ENCODE data around the gene EFNA5.

Gene EFNA5

DNA sequence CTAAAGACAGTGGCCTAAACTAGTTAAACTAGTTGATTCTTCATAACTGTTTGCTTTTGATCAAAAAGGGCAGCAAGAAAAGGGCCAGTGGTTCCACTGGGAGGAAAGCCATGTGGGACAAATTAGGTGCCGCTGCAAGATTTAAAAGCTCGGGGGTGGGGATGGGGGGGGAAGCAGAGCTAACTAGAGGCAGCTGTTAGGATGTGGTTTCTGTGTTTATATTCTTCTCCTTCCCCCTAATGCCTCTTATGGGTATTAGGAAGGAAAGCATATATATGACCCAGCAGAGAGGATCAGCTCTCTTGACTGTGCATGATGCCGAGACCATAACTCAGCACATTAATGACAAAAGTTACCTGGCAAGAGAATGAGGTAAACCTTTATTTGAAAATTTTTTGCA is 65.7 kb downstream of the EFNA5 start:
- Mint-ChIP-seq H3K36me3 (ENCODE audit: insufficient read depth) (peaks cover 1% of the 10 kb centered on the region), H3K4me3 (no peak overlapping the region), H3K27me3 (peaks cover 36% of the 10 kb centered on the region), H3K9me3 (no peaks in the 10 kb centered on the region), H3K4me1 (peaks cover 6% of the 10 kb centered on the region), H3K27ac (ENCODE audit: low read depth) (no peak overlapping the region)
- no peak for ATAC-seq (replicated peaks; ENCODE audit: extremely low read depth, poor library complexity, severe bottlenecking)
- DNase-seq (ENCODE audit: low spot score in 2 of 2) = no peak

DNA sequence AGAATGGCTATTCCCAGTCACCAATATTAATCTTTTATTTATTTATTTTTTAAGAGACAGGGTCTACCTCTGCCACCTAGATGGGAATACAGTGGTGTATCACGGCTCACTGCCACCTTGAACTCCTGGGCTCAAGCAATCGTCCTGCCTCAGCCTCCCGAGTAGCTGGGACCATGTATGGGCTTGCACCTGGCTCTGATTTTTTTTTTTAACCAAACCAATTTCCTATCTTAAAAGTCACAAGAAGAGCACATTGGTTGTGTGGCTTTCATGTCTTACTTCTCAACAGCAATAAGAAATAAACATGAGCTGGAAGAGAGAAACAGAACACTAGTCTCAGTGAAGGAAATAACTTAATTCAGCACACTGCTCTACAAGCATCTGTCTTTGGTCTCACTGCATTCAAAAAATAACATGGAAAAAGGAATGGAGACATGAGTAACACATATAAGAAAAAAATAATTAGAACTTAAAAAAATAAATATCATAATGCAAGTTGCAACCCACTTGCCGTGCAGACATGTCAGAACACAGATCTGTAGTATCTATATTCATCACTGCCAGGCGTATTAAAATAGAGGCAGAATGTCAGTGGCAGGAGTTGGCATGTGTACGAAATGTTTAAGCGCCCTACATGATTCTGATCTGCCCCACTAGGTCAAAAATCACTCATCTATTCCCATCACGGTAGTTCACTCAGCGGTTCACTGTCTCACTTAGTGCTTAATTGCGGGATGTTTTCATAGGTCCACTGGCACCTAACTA is 66.4 kb downstream of the EFNA5 start:
- peaks cover 36% of the 10 kb centered on the region for H3K27me3 Mint-ChIP-seq

DNA sequence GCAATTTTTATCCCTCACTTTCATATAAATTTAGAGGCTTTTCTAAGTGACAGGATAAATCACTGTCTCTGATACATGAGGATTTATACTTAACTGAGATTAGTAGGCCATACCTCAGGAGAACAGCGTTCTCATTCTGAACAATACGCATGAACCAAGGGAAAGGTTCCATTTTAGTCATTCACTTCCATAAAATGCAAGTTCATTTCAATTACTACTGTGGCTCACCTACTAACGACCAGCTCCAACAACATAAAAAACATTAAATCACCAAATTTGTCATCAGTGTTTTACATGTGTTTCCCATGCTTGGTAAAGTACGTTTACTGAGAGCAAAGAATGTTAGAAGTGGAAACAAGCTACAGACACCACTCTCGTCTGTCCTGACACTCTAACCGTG is 67.4 kb downstream of the EFNA5 start:
- no peaks in the 10 kb centered on the region for H3K9me3 Mint-ChIP-seq
- no peak overlapping the region for H3K4me3 Mint-ChIP-seq
- peaks cover 6% of the 10 kb centered on the region for H3K4me1 Mint-ChIP-seq
- H3K27ac Mint-ChIP-seq (ENCODE audit: low read depth) = no peak overlapping the region
- ATAC-seq (replicated peaks; ENCODE audit: extremely low read depth, poor library complexity, severe bottlenecking) = no peak
- peaks cover 1% of the 10 kb centered on the region for H3K36me3 Mint-ChIP-seq (ENCODE audit: insufficient read depth)
- peaks cover 36% of the 10 kb centered on the region for H3K27me3 Mint-ChIP-seq
- no peak for DNase-seq (ENCODE audit: low spot score in 2 of 2)

More for the DNA sequence above, 66.4 kb downstream of the EFNA5 start:
- H3K27ac Mint-ChIP-seq (ENCODE audit: low read depth) = no peak overlapping the region
- DNase-seq (ENCODE audit: low spot score in 2 of 2) = no peak
- no peaks in the 10 kb centered on the region for H3K9me3 Mint-ChIP-seq
- H3K4me1 Mint-ChIP-seq = peaks cover 6% of the 10 kb centered on the region
- no peak for ATAC-seq (replicated peaks; ENCODE audit: extremely low read depth, poor library complexity, severe bottlenecking)
- peaks cover 1% of the 10 kb centered on the region for H3K36me3 Mint-ChIP-seq (ENCODE audit: insufficient read depth)
- no peak overlapping the region for H3K4me3 Mint-ChIP-seq

DNA sequence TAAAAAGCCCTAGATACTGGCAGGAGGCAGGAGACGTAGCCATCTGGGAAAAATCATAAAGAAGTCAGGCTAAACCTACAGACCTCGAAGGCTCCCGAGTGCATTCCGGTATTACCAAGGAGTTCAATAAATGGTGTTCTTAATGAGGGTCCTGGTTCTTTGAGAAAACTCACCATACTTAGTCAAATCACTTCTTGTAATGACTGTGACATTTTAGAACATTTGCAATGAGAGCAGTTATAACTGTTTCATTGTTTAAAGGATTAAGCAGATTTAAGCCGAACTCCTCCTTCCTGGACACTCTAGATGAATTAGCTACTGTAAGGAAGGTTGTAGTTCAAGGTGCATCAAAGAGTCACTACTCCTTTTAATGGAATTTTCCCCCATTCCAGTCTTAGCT is 67.8 kb downstream of the EFNA5 start:
- no peaks in the 10 kb centered on the region for H3K9me3 Mint-ChIP-seq
- ATAC-seq (replicated peaks; ENCODE audit: extremely low read depth, poor library complexity, severe bottlenecking) (no peak), DNase-seq (ENCODE audit: low spot score in 2 of 2) (no peak)
- H3K36me3 Mint-ChIP-seq (ENCODE audit: insufficient read depth) = peaks cover 1% of the 10 kb centered on the region
- no peak overlapping the region for H3K27ac Mint-ChIP-seq (ENCODE audit: low read depth)
- no peak overlapping the region for H3K4me3 Mint-ChIP-seq
- H3K27me3 Mint-ChIP-seq = peaks cover 36% of the 10 kb centered on the region
- peaks cover 6% of the 10 kb centered on the region for H3K4me1 Mint-ChIP-seq

DNA sequence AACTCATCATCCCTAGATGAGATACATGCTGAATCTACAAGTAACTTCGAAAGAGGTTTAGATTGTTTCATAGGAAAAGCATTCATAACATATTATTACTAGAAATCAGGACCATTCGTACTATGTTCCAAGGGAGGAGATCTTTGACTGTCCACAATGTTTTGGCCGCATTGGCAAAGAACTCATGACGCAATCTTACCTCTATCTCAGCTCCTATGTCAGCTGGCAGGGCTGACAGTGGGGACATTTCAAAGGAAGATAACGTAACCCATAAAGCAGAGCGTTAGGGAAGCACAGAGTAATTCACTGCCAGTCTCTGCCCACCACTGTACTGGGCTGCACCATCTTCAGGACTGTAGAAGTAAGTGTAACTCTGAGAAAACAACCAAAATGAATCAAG is 69.7 kb downstream of the EFNA5 start:
- DNase-seq (ENCODE audit: low spot score in 2 of 2) = no peak
- no peak for ATAC-seq (replicated peaks; ENCODE audit: extremely low read depth, poor library complexity, severe bottlenecking)
- no peaks in the 10 kb centered on the region for H3K36me3 Mint-ChIP-seq (ENCODE audit: insufficient read depth)
- no peak overlapping the region for H3K27ac Mint-ChIP-seq (ENCODE audit: low read depth)
- peaks cover 38% of the 10 kb centered on the region for H3K27me3 Mint-ChIP-seq
- peaks cover 6% of the 10 kb centered on the region for H3K4me1 Mint-ChIP-seq
- H3K9me3 Mint-ChIP-seq = no peaks in the 10 kb centered on the region
- H3K4me3 Mint-ChIP-seq = no peak overlapping the region

DNA sequence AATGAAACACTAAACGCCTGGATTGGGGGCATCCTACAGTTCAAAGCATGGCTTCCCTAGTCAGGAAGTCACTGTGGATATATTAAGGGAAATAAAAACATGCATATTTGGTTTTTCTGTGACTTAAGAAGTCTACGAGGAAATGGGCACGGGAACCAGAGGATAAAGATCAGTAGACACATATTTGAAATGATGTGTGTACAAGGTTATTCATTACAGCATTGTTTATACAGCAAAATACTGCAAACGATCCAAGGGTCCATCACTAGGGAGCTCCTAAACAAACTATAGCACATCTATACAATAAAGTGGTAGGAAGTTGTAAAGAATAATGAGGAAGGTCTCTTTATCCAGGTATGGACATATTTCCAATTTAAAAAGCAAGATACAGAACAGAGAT is 71.8 kb downstream of the EFNA5 start:
- H3K4me1 Mint-ChIP-seq = no peaks in the 10 kb centered on the region
- H3K4me3 Mint-ChIP-seq = no peak overlapping the region
- H3K27me3 Mint-ChIP-seq = peaks cover 33% of the 10 kb centered on the region
- H3K36me3 Mint-ChIP-seq (ENCODE audit: insufficient read depth) = no peaks in the 10 kb centered on the region
- ATAC-seq (replicated peaks; ENCODE audit: extremely low read depth, poor library complexity, severe bottlenecking) = no peak
- no peaks in the 10 kb centered on the region for H3K9me3 Mint-ChIP-seq
- no peak for DNase-seq (ENCODE audit: low spot score in 2 of 2)
- H3K27ac Mint-ChIP-seq (ENCODE audit: low read depth) = no peak overlapping the region

DNA sequence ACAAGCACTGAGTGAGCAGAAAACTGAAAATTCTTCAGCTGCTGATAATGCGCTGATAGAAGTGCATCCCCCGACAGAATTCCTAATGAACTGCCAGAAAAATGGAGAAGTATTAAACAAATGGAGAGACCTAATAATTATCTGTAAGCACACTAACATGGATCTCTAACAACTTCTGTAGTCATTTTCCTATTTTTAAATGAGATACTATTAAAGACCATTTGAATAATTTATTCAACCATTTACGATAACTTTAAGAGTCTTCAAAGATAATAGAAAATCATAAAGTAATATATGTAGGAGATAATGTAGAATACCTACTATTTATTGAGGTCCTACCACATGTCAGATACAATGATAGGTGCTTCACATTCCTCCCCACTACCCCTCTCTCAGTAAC is 72.9 kb downstream of the EFNA5 start:
- no peak overlapping the region for H3K4me3 Mint-ChIP-seq
- H3K9me3 Mint-ChIP-seq = no peaks in the 10 kb centered on the region
- H3K27me3 Mint-ChIP-seq = peaks cover 30% of the 10 kb centered on the region
- no peak for DNase-seq (ENCODE audit: low spot score in 2 of 2)
- no peaks in the 10 kb centered on the region for H3K4me1 Mint-ChIP-seq
- no peaks in the 10 kb centered on the region for H3K36me3 Mint-ChIP-seq (ENCODE audit: insufficient read depth)
- no peak for ATAC-seq (replicated peaks; ENCODE audit: extremely low read depth, poor library complexity, severe bottlenecking)
- H3K27ac Mint-ChIP-seq (ENCODE audit: low read depth) = no peak overlapping the region

DNA sequence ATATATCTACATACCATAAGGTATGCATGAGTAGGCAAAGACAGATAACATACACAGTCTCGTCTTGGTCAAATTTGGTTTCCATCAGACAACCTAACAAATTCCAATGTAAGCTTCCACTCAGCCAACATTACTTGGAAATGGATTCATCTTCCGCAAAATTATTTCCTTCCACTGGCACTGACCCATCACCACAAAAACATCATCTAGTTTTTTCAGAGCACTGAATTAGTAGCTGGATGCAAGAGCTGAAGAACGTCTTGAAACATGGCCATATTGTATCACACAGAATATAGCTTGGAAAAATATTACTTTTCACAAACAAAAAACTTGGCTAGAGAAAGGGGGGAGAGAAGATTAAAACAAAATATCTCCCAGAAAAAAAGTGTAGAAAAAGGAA is 73.5 kb downstream of the EFNA5 start:
- ATAC-seq (replicated peaks; ENCODE audit: extremely low read depth, poor library complexity, severe bottlenecking) (no peak), DNase-seq (ENCODE audit: low spot score in 2 of 2) (no peak)
- H3K9me3 Mint-ChIP-seq = no peaks in the 10 kb centered on the region
- H3K4me3 Mint-ChIP-seq = no peak overlapping the region
- no peak overlapping the region for H3K27ac Mint-ChIP-seq (ENCODE audit: low read depth)
- H3K4me1 Mint-ChIP-seq = no peaks in the 10 kb centered on the region
- no peaks in the 10 kb centered on the region for H3K36me3 Mint-ChIP-seq (ENCODE audit: insufficient read depth)
- peaks cover 25% of the 10 kb centered on the region for H3K27me3 Mint-ChIP-seq

DNA sequence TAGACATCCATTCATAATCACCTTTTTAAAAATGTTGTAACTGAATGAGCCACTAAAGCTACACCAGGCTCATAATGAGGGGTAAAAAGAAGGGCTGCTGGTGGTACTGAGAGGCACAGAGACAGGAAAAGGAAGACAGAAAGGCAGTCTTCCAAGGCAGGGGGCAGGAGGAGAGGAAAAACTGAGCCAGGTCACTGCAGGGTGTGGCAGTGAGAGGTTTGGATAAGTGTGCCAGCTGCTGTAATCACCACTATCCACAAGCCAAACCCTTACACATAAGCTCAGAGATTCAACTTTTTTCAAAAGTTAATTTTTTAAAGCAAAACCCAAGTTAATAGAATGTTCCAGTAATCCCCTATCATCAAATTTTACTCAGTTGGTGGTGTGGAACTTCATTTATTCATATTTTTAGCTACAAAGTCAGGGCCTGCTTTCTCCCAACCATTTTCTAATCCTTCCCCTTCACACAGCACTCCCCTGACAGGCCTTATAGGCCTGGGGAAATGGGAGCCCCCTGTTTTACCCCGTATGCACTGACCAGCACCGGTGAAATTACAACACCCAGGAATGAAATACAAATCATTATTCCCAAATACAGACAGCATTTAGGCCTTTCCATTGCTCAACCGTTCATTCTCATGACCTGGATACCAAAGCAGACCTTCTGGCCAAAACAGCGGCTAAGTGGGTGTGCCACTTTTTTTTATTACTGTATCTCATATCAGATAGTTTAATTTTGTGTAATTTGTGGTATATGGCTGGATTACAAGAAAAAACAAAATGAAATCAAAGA is 76.3 kb downstream of the EFNA5 start:
- ATAC-seq (replicated peaks; ENCODE audit: extremely low read depth, poor library complexity, severe bottlenecking) (no peak), DNase-seq (ENCODE audit: low spot score in 2 of 2) (no peak)
- Mint-ChIP-seq H3K36me3 (ENCODE audit: insufficient read depth) (no peaks in the 10 kb centered on the region), H3K4me3 (no peak overlapping the region), H3K9me3 (no peaks in the 10 kb centered on the region), H3K4me1 (no peaks in the 10 kb centered on the region), H3K27ac (ENCODE audit: low read depth) (no peak overlapping the region), H3K27me3 (peaks cover 20% of the 10 kb centered on the region)

DNA sequence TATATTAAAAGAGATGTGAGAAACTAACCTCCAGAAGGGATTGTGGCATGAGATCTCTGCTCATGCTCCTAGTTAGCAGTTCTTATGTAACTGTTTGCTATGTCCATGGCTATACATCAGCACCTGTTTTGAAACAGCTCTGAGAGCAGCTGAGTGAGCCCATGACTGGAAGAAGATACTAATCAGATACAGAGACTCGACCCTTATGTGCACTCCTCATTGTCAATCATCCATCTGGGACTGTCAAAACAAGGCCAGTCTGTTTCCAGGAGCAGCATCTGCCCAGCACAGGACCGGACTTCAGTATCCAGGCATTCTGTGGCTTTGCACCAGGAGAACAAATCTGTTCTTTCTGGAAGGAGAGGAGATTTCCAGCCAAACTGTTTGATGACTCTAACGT is 77.7 kb downstream of the EFNA5 start:
- no peak for DNase-seq (ENCODE audit: low spot score in 2 of 2)
- no peak for ATAC-seq (replicated peaks; ENCODE audit: extremely low read depth, poor library complexity, severe bottlenecking)
- Mint-ChIP-seq H3K4me1 (no peaks in the 10 kb centered on the region), H3K4me3 (no peak overlapping the region), H3K27ac (ENCODE audit: low read depth) (no peak overlapping the region), H3K36me3 (ENCODE audit: insufficient read depth) (no peaks in the 10 kb centered on the region), H3K27me3 (peaks cover 20% of the 10 kb centered on the region), H3K9me3 (no peaks in the 10 kb centered on the region)

DNA sequence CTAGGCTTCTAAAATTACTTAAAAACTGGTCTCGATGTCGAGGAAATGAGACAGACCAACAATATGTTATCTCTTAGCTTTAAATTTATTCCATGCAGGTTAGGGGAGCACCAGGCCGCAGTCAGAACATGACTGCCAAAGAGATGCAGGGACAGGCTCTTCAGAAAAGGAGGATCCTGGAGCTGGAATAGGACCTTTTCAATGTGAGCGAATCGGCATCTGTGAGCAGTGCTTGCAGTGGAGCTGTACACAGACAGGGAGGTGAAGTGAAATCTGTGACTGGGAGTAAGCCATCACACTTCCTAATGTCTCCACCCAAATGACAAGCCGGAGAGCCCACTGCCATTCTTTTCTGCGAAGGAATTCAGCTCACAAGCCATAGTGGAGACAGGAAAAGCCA is 78.2 kb downstream of the EFNA5 start:
- no peaks in the 10 kb centered on the region for H3K9me3 Mint-ChIP-seq
- DNase-seq (ENCODE audit: low spot score in 2 of 2) (no peak), ATAC-seq (replicated peaks; ENCODE audit: extremely low read depth, poor library complexity, severe bottlenecking) (no peak)
- H3K27ac Mint-ChIP-seq (ENCODE audit: low read depth) = no peak overlapping the region
- H3K36me3 Mint-ChIP-seq (ENCODE audit: insufficient read depth) = no peaks in the 10 kb centered on the region
- no peaks in the 10 kb centered on the region for H3K4me1 Mint-ChIP-seq
- no peak overlapping the region for H3K4me3 Mint-ChIP-seq
- peaks cover 17% of the 10 kb centered on the region for H3K27me3 Mint-ChIP-seq

DNA sequence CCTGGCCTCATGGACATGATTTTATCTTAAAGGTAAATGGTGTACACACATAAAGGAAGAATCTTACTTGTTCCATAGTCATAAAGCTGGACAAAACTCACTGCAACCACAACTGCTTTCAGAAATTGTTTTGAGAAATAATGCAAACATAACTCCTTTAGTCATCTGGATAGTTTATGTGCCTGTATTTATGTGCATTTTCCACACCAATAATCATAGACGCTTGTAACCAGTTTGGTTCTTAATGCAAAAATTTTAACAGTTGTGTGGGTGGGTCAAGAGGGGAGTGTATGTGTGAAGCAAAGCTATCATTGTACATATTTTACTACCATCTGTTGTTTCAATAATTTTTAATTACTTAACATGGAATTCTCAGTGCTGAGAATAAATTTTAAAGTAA is 80.1 kb downstream of the EFNA5 start:
- H3K4me3 Mint-ChIP-seq = no peak overlapping the region
- no peaks in the 10 kb centered on the region for H3K36me3 Mint-ChIP-seq (ENCODE audit: insufficient read depth)
- H3K9me3 Mint-ChIP-seq = no peaks in the 10 kb centered on the region
- H3K27ac Mint-ChIP-seq (ENCODE audit: low read depth) = no peak overlapping the region
- ATAC-seq (replicated peaks; ENCODE audit: extremely low read depth, poor library complexity, severe bottlenecking) (no peak), DNase-seq (ENCODE audit: low spot score in 2 of 2) (no peak)
- no peaks in the 10 kb centered on the region for H3K4me1 Mint-ChIP-seq
- peaks cover 7% of the 10 kb centered on the region for H3K27me3 Mint-ChIP-seq

DNA sequence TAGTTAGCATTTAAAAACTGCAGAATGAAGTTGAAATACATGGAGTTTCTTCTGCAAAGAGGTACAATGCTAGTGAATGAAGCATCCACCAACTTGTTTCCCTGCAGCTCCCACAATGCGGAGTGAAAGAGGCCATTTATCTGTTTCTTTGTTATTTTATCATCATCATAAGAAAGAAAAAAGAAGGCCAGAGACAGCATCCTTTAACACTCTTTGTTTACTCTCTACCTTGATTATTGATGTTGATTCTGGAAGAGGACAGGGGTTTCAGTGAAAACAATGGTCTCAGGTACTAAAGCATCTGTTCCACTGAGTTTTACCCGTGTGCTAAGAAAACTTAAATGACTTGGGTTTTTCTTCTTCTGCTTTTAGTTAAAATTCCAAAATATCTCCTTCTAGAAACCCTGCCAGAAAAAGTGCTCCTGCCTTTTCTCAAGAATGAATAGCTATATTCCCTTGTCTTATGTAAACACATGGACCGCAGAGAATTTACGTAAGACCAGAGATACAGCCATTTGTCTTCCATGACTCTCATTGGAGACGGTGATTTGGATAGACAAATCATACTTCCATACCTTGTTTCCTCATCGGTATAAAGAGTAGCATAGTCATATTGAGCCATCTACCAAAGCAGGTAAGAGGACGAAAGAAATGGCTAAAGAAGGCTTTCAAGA is 81.1 kb downstream of the EFNA5 start:
- Mint-ChIP-seq H3K4me1 (no peaks in the 10 kb centered on the region), H3K36me3 (ENCODE audit: insufficient read depth) (no peaks in the 10 kb centered on the region), H3K27ac (ENCODE audit: low read depth) (no peak overlapping the region), H3K27me3 (peaks cover 9% of the 10 kb centered on the region), H3K4me3 (no peak overlapping the region), H3K9me3 (no peaks in the 10 kb centered on the region)
- ATAC-seq (replicated peaks; ENCODE audit: extremely low read depth, poor library complexity, severe bottlenecking) (no peak), DNase-seq (ENCODE audit: low spot score in 2 of 2) (no peak)

Data from central memory CD8-positive, alpha-beta T cell (primary cell).